Fibroblast of mammary gland (primary cell): ENCODE measurements around the gene TBC1D2B.

ENCODE experiments used
- DNase-seq: peaks from one replicate; pipeline ENCODE4 v3.0.0-alpha.2; 2010; ENCODE audit warnings: low read depth
- H3K4me3 ChIP-seq: 2 replicates; pipeline ENCODE4 v1.5.1; 2011; ENCODE audit warnings: low read depth, mild to moderate bottlenecking, low read length, moderate library complexity; ENCODE audit not compliant: control insufficient read depth
- TF ChIP-seq, protein P1 (sequence below): conservative IDR thresholded peaks from 2 replicates; pipeline ENCODE4 v1.5.1; 2011; ENCODE audit warnings: low read depth, low read length, inconsistent platforms; ENCODE audit not compliant: control insufficient read depth, insufficient read depth

TBC1D2B gene

DNA sequence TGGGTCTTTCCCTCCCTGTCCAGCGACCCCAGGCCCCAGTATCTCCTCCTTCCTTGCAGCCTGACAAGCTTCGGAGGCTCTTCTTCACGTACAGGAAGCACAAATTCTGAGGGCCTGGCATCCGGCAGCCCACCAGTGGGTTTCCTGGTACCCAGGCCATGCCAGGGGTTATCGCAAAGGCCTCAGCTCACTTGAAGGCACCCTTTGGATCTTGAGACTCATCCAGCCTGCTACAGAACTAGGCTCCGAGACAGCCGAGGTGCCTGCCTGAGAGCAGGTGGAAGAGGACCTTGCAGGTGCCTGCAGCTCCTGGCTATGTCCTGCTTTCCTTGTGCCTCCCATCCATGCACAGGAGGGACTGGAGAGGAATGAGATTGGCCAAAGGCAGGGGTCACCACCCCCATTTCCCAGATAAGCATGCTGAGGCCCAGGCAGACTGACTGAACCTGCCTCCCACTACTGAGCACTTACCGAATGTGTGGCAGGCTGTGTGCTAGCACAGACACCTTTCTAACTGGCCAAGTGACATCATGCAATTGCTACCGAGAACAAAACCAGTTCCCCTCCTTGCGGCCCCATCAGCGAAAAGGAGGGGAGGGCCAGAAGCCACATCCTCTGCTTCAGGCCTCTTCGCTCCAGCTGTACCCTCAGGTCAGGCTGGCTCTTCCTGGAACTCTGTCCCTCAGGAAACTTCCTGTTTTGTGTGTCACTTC is 26.1 kb upstream of the TBC1D2B start:
- TF ChIP-seq, protein P1, sequence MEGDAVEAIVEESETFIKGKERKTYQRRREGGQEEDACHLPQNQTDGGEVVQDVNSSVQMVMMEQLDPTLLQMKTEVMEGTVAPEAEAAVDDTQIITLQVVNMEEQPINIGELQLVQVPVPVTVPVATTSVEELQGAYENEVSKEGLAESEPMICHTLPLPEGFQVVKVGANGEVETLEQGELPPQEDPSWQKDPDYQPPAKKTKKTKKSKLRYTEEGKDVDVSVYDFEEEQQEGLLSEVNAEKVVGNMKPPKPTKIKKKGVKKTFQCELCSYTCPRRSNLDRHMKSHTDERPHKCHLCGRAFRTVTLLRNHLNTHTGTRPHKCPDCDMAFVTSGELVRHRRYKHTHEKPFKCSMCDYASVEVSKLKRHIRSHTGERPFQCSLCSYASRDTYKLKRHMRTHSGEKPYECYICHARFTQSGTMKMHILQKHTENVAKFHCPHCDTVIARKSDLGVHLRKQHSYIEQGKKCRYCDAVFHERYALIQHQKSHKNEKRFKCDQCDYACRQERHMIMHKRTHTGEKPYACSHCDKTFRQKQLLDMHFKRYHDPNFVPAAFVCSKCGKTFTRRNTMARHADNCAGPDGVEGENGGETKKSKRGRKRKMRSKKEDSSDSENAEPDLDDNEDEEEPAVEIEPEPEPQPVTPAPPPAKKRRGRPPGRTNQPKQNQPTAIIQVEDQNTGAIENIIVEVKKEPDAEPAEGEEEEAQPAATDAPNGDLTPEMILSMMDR = no peak
- H3K4me3 ChIP-seq = no peak overlapping the region
- DNase-seq = no peak

DNA sequence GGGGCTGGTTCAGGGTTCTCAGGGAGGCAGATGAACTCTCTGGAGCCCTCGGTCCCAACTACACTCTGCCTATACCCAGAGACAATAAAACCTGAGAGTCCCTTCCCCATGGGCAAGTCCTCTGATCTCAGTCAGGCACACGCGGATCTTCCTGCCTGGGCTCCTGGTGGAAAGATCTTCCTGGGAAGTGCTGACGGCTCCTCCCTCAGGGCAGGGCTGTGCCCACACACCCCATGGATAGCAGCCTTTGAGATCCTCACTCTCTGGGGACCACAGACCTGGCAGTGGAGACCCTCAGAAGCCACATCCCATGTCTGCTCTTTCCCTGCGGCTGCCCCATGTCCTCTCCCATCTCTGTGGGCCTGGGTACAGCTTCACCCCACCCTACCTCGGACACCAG is 25.2 kb upstream of the TBC1D2B start:
- no peak for DNase-seq
- TF ChIP-seq, protein P1 = no peak
- H3K4me3 ChIP-seq = no peak overlapping the region

DNA sequence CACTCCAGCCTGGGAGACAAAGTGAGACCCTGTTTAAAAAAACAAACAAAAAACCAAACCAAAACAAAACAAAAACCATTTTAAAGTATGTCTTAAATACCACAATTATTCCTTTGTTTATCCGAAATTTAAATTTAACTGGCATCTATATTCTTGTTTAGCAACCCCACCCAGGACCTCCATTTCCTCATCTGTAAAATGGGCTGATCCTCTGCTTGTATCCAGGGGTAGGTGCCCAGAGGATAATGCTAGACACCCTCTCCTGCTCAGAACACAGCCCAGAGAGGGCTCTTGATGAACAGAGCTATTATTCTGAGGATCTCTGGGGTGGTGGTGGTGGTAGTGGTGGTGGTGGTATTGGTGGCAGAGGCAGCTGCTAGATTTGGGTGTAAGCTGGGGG is 24.7 kb upstream of the TBC1D2B start:
- TF ChIP-seq, protein P1 = no peak
- H3K4me3 ChIP-seq = no peak overlapping the region
- no peak for DNase-seq

DNA sequence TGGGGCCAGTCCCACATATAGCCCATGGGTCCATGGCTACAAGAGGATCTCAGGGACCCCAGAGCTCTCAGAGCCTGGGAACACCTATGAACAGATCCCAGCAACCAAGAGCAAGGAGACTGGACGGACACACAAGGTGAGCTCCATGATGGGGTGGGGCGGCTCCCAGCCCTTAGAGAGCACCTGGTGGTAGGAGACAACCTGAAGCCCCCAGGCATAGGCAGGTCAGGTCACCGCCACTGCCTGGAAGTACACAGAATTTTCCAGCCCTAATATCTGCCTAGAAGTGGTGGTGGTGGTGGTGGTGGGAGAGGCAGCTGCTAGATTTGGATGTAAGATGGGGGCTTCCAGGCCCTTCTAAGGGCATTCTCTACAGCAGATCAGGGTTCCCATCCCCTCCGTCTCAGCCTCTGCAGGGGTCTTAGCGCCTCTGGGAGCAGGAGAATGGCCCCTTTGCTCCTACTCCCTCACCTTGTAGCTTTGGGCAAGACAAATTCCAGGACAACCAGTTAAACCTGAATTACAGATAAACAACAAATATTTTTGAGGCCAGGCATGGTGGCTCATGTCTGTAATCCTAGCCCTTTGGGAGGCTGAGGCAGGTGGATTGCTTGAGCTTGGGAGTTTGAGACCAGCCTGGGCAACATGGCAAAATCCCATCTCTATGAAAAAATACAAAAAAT is 24.1 kb upstream of the TBC1D2B start:
- H3K4me3 ChIP-seq = no peak overlapping the region
- TF ChIP-seq, protein P1 = no peak
- no peak for DNase-seq

DNA sequence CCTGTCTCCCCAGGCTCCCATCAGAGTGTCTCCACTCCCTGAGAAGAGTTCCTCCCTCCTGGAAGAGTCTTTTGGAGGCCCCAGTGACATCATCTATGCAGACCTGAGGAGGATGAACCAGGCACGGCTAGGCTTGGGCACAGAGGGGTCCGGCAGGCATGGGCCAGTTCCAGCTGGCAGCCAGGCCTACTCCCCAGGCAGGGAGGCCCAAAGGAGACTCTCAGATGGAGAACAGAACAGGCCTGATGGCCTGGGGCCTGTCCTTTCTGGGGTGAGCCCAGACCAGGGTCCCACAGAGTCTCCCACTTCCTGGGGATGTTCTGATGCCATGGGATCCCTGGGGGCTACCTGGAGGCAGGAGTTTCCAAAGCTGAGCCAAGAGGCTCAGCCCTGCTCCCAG is 23.4 kb upstream of the TBC1D2B start:
- TF ChIP-seq, protein P1 = no peak
- no peak for DNase-seq

DNA sequence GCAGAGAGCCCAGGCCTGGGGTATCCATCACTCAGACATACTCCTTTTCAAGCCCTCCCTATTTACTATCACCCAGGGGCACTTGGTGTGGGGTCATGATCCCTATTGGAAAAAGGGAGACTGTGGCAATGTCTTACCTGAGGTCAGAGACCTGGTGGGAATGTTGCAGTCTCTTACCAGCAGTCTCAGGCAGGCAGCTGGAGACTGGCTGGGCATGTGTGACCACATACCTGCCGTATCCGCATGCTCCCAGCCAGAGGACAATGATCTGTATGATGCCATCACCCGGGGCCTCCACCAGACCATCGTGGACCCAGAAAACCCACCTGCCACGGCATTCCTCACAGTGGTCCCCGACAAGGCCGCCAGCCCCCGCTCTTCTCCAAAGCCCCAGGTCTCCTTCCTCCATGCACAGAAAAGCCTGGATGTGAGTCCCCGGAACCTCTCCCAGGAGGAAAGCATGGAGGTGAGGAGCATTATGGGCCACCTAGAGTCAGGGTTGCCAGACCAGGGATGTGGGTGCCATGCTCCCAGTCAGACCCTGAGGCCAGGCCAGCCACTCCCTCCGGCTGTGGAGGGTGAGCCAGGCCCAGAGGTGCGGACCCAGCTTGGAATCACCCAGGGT is 20.7 kb upstream of the TBC1D2B start:
- no peak overlapping the region for H3K4me3 ChIP-seq
- no peak for DNase-seq
- TF ChIP-seq, protein P1 = no peak

More for the DNA sequence above, 23.4 kb upstream of the TBC1D2B start:
- no peak overlapping the region for H3K4me3 ChIP-seq
